NCI-H82 treated with DMSO at 0.1 percent for 48 hours (cell line): ENCODE measurements around the gene TRAFD1.

Experiments
- DNase-seq: peaks from one replicate; lab custom pipeline; 2025; ENCODE audit not compliant: unreplicated experiment; lab: John Stamatoyannopoulos, UW

Gene TRAFD1

GRCh38 chr12:112198120-112198733, 72.9 kb downstream of the TRAFD1 start:
- DNase-seq, result peak; percentile 10

- no peak for DNase-seq
Measured at GRCh38 chr12:112199136-112199535, 73.8 kb downstream of the TRAFD1 start.
